A549 (cell line): Measurements from ENCODE around the gene TEKT3. TPM values are rescaled to one million over a fixed set of nuclear protein-coding genes. Genes with fewer than 3 reads are reported as not detected.
A peak's percentile ranks its signal among the peaks of the same experiment; 100 is the strongest.

Source experiments
- ATAC-seq, 2 experiments: fragments of 200-7000 bp in 1 of 2; fragments of >200 bp in 1 of 2; cut with Nextera tagmentation in 1 of 2; cut with Tn5 transposase in 1 of 2; 3 replicates each; pipeline versions ENCODE4 v1.8.0 to v1.9.1; 2018 to 2020; ENCODE audit warnings: mild to moderate bottlenecking in 1 of 2, moderate library complexity in 1 of 2
- CTCF ChIA-PET: fragments of 300-600 bp; sonication (Branson Sonifier 250); formaldehyde crosslinking; extraction: SDS; loops from one replicate; lab custom pipeline; 2021; ENCODE audit warnings: antibody characterized with exemption, inconsistent platforms; lab: Yijun Ruan, JAX
- POLR2A ChIA-PET: fragments of 350-600 bp; formaldehyde crosslinking; extraction: SDS; loops from one replicate; lab custom pipeline; 2021; ENCODE audit warnings: antibody characterized with exemption, inconsistent platforms; lab: Yijun Ruan, JAX
- DNase-seq, 2 experiments: peaks; one replicate each; pipeline versions ENCODE4 v3.0.0 to v3.0.0-alpha.2; 2011 to 2016; ENCODE audit warnings: low read depth in 1 of 2, low spot score in 1 of 2
- FAIRE-seq: peaks from 2 replicates; lab custom pipeline; 2011; peaks lifted over from hg19 to GRCh38; lab: Jason Lieb, UNC
- H3K27ac ChIP-seq, 2 experiments: fragments of >200 bp; sonication (Bioruptor Twin); formaldehyde crosslinking; 3 replicates each; pipeline ENCODE4 v1.5.1; 2016 to 2017
- H3K4me1 ChIP-seq: fragments of >200 bp; sonication (Bioruptor Twin); formaldehyde crosslinking; 3 replicates; pipeline ENCODE4 v1.6.1; 2016
- H3K4me2 ChIP-seq: fragments of >200 bp; sonication (Bioruptor Twin); formaldehyde crosslinking; 3 replicates; pipeline ENCODE4 v1.6.1; 2016
- H3K4me3 ChIP-seq: fragments of >200 bp; sonication (Bioruptor Twin); formaldehyde crosslinking; 3 replicates; pipeline ENCODE4 v1.5.1; 2016
- H3K9me3 ChIP-seq: fragments of >200 bp; sonication (Bioruptor Twin); formaldehyde crosslinking; 3 replicates; pipeline ENCODE4 v1.6.1; 2016
- CEBPB ChIP-seq, 2 experiments: fragments of >200 bp in 1 of 2; sonication (Bioruptor Twin) in 1 of 2; formaldehyde crosslinking in 1 of 2; IDR thresholded peaks; 2 replicates each; pipeline ENCODE4 v1.6.1; 2012 to 2016
- CHD4 ChIP-seq: fragments of 200-600 bp; sonication (generic); IDR thresholded peaks from 2 replicates; pipeline ENCODE4 v1.6.1; 2016; ENCODE audit warnings: antibody characterized with exemption, mild to moderate bottlenecking, borderline replicate concordance
- EP300 ChIP-seq, 2 experiments: fragments of >200 bp; sonication (Bioruptor Twin); formaldehyde crosslinking; IDR thresholded peaks; 2 replicates in 1 of 2; 3 replicates in 1 of 2; pipeline ENCODE4 v1.6.1; 2016 to 2017
- FOSB ChIP-seq: fragments of 250-450 bp; sonication (Bioruptor Pico); IDR thresholded peaks from 2 replicates; pipeline ENCODE4 v1.5.0; 2020; ENCODE audit warnings: mild to moderate bottlenecking, moderate library complexity
- FOXS1 ChIP-seq: fragments of 250-450 bp; sonication (Bioruptor Pico); IDR thresholded peaks from 2 replicates; pipeline ENCODE4 v1.5.0; 2020; ENCODE audit warnings: mild to moderate bottlenecking, moderate library complexity
- HOXB13 ChIP-seq: fragments of 250-450 bp; sonication (Bioruptor Pico); IDR thresholded peaks from 2 replicates; pipeline ENCODE4 v1.5.0; 2020; ENCODE audit warnings: low read depth, mild to moderate bottlenecking, moderate library complexity
- HOXB5 ChIP-seq: fragments of 250-450 bp; sonication (Bioruptor Pico); IDR thresholded peaks from 2 replicates; pipeline ENCODE4 v1.5.0; 2020; ENCODE audit warnings: mild to moderate bottlenecking, moderate library complexity
- KDM1A ChIP-seq: fragments of 200-600 bp; sonication (generic); IDR thresholded peaks from 2 replicates; pipeline ENCODE4 v1.6.1; 2016; ENCODE audit warnings: low read depth, mild to moderate bottlenecking
- KDM5A ChIP-seq: fragments of 200-600 bp; sonication (generic); IDR thresholded peaks from 2 replicates; pipeline ENCODE4 v1.6.1; 2016; ENCODE audit warnings: antibody characterized with exemption, mild to moderate bottlenecking
- NR3C1 ChIP-seq: fragments of >200 bp; sonication (Bioruptor Twin); formaldehyde crosslinking; IDR thresholded peaks from 3 replicates; pipeline ENCODE4 v1.6.1; 2017
- POLR2AphosphoS2 ChIP-seq: conservative IDR thresholded peaks from 2 replicates; pipeline ENCODE4 v1.6.1; 2012; ENCODE audit warnings: low read length, improper control_type of control experiment, inconsistent platforms
- RFX5 ChIP-seq: fragments of 450-650 bp; IDR thresholded peaks from 2 replicates; pipeline ENCODE4 v1.7.1; 2014; ENCODE audit warnings: antibody characterized with exemption, mild to moderate bottlenecking, moderate library complexity
- SREBF2 ChIP-seq: fragments of 450-650 bp; IDR thresholded peaks from 2 replicates; pipeline ENCODE4 v1.6.1; 2014; ENCODE audit warnings: mild to moderate bottlenecking, moderate library complexity
- ZC3H11A ChIP-seq: fragments of 450-650 bp; IDR thresholded peaks from 2 replicates; pipeline ENCODE4 v1.6.1; 2014; ENCODE audit warnings: antibody characterized with exemption, mild to moderate bottlenecking
- ZNF302 ChIP-seq: fragments of 250-450 bp; sonication (Bioruptor Pico); IDR thresholded peaks from 2 replicates; pipeline ENCODE4 v1.9.0; 2021; ENCODE audit warnings: inconsistent platforms, mild to moderate bottlenecking, moderate library complexity
- WGBS: methylation state at CpG from one replicate; pipeline ENCODE4 v1.1.6; 2017; ENCODE audit errors: missing lambda C conversion rate; 5-methylcytosine and 5-hydroxymethylcytosine counted together
- polyA plus RNA-seq, 4 experiments: library from polyadenylated mRNA; depleted of rRNA in 3 of 4; stranded (reverse); fragments of >200 nt; fragmentation: RNase III in 1 of 4; extraction: RNeasy Plus Mini Kit Qiagen cat#74134 plus additional on column Dnase treatment in 1 of 4; gene quantifications; 2 replicates in 3 of 4; 3 replicates in 1 of 4; pipeline ENCODE4 v1.2.3, GENCODE V29; 2011 to 2017
- TF ChIP-seq, protein P1 (sequence below): fragments of >200 bp; sonication (Bioruptor Twin); formaldehyde crosslinking; IDR thresholded peaks from 2 replicates; pipeline ENCODE4 v1.6.1; 2016
- TF ChIP-seq, protein P2 (sequence below): fragments of 200-600 bp; sonication (generic); IDR thresholded peaks from 2 replicates; pipeline ENCODE4 v1.6.1; 2016; ENCODE audit warnings: antibody characterized with exemption, mild to moderate bottlenecking, moderate library complexity
- TF ChIP-seq, protein P3 (sequence below): fragments of 450-650 bp; IDR thresholded peaks from 2 replicates; pipeline ENCODE4 v1.6.1; 2014; ENCODE audit warnings: antibody characterized with exemption
- TF ChIP-seq, protein P4 (sequence below): IDR thresholded peaks from 2 replicates; pipeline ENCODE4 v1.6.1; 2012
- TF ChIP-seq, protein P5 (sequence below): fragments of >200 bp; sonication (Bioruptor Twin); formaldehyde crosslinking; IDR thresholded peaks from 3 replicates; pipeline ENCODE4 v1.6.1; 2016
- TF ChIP-seq, protein P6 (sequence below): fragments of 150-350 bp; IDR thresholded peaks from 2 replicates; pipeline ENCODE4 v1.6.1; 2014; ENCODE audit warnings: low read depth, mild to moderate bottlenecking, low read length
- TF ChIP-seq, protein P7 (sequence below): fragments of 250-450 bp; sonication (Bioruptor Pico); IDR thresholded peaks from 2 replicates; pipeline ENCODE4 v1.5.0; 2021; ENCODE audit warnings: mild to moderate bottlenecking, moderate library complexity, borderline replicate concordance

TEKT3 gene
- polyA plus RNA-seq, 2 of the 4 experiments (the other 2 are of a cell fraction), result 0.17 to 0.21 TPM

DNA sequence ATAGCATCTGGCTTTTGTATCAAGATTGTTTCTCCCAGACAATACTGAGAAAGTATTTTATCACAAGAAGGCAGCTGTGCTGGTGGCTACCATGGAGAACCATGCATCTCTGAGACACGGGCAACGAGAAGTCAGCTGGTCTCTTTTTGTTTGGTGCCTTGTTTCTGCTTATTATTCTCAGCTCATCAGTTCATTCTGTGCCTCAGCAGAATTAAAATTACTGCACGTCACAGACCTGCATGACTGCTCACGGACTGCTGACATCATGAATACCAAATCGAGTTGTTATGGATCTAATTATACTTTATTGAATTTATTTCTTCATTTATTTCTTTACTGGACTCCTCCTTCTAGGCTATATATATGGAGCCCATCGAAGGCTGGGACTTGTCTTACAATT, 57.3 kb downstream of the TEKT3 start:
- no peak for TF ChIP-seq EP300 (IDR thresholded peaks at IDR 0.05)
- TF ChIP-seq, protein P1, sequence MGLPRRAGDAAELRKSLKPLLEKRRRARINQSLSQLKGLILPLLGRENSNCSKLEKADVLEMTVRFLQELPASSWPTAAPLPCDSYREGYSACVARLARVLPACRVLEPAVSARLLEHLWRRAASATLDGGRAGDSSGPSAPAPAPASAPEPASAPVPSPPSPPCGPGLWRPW, result no peak
- no peak for TF ChIP-seq NR3C1
- TF ChIP-seq HOXB5 (CRISPR knock-in tag), result no peak
- no peak for TF ChIP-seq RFX5
- no peak for TF ChIP-seq HOXB13 (CRISPR knock-in tag)
- TF ChIP-seq POLR2AphosphoS2, result no peak
- TF ChIP-seq, protein P2, sequence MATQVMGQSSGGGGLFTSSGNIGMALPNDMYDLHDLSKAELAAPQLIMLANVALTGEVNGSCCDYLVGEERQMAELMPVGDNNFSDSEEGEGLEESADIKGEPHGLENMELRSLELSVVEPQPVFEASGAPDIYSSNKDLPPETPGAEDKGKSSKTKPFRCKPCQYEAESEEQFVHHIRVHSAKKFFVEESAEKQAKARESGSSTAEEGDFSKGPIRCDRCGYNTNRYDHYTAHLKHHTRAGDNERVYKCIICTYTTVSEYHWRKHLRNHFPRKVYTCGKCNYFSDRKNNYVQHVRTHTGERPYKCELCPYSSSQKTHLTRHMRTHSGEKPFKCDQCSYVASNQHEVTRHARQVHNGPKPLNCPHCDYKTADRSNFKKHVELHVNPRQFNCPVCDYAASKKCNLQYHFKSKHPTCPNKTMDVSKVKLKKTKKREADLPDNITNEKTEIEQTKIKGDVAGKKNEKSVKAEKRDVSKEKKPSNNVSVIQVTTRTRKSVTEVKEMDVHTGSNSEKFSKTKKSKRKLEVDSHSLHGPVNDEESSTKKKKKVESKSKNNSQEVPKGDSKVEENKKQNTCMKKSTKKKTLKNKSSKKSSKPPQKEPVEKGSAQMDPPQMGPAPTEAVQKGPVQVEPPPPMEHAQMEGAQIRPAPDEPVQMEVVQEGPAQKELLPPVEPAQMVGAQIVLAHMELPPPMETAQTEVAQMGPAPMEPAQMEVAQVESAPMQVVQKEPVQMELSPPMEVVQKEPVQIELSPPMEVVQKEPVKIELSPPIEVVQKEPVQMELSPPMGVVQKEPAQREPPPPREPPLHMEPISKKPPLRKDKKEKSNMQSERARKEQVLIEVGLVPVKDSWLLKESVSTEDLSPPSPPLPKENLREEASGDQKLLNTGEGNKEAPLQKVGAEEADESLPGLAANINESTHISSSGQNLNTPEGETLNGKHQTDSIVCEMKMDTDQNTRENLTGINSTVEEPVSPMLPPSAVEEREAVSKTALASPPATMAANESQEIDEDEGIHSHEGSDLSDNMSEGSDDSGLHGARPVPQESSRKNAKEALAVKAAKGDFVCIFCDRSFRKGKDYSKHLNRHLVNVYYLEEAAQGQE, result no peak
- TF ChIP-seq FOSB (CRISPR knock-in tag), result no peak
- TF ChIP-seq CHD4, result no peak
- TF ChIP-seq, protein P3, sequence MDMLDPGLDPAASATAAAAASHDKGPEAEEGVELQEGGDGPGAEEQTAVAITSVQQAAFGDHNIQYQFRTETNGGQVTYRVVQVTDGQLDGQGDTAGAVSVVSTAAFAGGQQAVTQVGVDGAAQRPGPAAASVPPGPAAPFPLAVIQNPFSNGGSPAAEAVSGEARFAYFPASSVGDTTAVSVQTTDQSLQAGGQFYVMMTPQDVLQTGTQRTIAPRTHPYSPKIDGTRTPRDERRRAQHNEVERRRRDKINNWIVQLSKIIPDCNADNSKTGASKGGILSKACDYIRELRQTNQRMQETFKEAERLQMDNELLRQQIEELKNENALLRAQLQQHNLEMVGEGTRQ, result no peak
- TF ChIP-seq ZNF302 (CRISPR knock-in tag), result no peak
- TF ChIP-seq, protein P4, sequence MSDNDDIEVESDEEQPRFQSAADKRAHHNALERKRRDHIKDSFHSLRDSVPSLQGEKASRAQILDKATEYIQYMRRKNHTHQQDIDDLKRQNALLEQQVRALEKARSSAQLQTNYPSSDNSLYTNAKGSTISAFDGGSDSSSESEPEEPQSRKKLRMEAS, result no peak
- TF ChIP-seq FOXS1 (CRISPR knock-in tag), result no peak
- TF ChIP-seq KDM1A, result no peak
- TF ChIP-seq, protein P5, sequence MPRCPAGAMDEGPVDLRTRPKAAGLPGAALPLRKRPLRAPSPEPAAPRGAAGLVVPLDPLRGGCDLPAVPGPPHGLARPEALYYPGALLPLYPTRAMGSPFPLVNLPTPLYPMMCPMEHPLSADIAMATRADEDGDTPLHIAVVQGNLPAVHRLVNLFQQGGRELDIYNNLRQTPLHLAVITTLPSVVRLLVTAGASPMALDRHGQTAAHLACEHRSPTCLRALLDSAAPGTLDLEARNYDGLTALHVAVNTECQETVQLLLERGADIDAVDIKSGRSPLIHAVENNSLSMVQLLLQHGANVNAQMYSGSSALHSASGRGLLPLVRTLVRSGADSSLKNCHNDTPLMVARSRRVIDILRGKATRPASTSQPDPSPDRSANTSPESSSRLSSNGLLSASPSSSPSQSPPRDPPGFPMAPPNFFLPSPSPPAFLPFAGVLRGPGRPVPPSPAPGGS, result no peak
- TF ChIP-seq KDM5A, result no peak
- TF ChIP-seq ZC3H11A, result no peak
- Histone ChIP-seq H3K27ac (no peak overlapping the region), H3K4me3 (no peak overlapping the region), H3K4me2 (no peak overlapping the region), H3K9me3 (peaks cover 13% of the 10 kb centered on the region), H3K4me1 (peaks cover 12% of the 10 kb centered on the region)
- POLR2A ChIA-PET, result no interaction called here
- no peak for DNase-seq
- CTCF ChIA-PET, result interaction anchor here (1.3 to 1.6 kb wide), 2 partner anchors 21 to 218 kb away, joined by 4 to 8 read pairs; no protein-coding TSS in a partner anchor
- no peak for ATAC-seq
- FAIRE-seq, result no peak
- 85% methylated on average over 6 of the region's 6 CpGs for WGBS

DNA sequence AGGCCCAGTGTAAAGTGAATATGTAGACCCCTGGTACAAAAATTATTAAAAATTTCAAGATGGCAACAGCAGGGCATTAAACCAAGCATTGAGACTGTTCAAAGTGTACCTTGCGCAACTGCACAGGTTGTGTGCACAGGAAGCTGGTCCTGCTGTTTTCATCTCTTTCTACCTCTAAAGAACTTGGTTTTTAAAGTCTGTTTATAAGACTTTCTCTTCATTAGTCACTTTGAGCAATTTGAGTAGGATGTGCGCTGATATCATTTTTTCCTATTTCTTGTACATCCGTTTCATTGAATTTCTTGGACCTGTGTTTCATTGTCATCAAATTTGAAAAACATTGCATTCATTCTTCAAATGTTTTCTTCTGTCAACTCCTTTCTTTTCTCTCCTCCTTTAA, 59.5 kb downstream of the TEKT3 start:
- H3K4me3 ChIP-seq, result no peak overlapping the region
- peaks cover 28% of the 10 kb centered on the region for H3K4me1 ChIP-seq
- FAIRE-seq, result no peak
- no peak overlapping the region for H3K4me2 ChIP-seq
- peaks cover 13% of the 10 kb centered on the region for H3K9me3 ChIP-seq
- 98% methylated on average over 3 of the region's 3 CpGs for WGBS
- H3K27ac ChIP-seq, result no peak overlapping the region
- no peak for ATAC-seq
- TF ChIP-seq, protein P6, sequence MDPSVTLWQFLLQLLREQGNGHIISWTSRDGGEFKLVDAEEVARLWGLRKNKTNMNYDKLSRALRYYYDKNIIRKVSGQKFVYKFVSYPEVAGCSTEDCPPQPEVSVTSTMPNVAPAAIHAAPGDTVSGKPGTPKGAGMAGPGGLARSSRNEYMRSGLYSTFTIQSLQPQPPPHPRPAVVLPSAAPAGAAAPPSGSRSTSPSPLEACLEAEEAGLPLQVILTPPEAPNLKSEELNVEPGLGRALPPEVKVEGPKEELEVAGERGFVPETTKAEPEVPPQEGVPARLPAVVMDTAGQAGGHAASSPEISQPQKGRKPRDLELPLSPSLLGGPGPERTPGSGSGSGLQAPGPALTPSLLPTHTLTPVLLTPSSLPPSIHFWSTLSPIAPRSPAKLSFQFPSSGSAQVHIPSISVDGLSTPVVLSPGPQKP, result no peak
- TF ChIP-seq SREBF2, result no peak
- TF ChIP-seq, protein P7, sequence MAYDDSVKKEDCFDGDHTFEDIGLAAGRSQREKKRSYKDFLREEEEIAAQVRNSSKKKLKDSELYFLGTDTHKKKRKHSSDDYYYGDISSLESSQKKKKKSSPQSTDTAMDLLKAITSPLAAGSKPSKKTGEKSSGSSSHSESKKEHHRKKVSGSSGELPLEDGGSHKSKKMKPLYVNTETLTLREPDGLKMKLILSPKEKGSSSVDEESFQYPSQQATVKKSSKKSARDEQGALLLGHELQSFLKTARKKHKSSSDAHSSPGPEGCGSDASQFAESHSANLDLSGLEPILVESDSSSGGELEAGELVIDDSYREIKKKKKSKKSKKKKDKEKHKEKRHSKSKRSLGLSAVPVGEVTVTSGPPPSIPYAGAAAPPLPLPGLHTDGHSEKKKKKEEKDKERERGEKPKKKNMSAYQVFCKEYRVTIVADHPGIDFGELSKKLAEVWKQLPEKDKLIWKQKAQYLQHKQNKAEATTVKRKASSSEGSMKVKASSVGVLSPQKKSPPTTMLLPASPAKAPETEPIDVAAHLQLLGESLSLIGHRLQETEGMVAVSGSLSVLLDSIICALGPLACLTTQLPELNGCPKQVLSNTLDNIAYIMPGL (CRISPR knock-in tag), result no peak
- peak in 1 of 2 experiments; percentile 45; a peak in 2 of 4 replicates for TF ChIP-seq CEBPB (IDR thresholded peaks at IDR 0.05)
- ChIA-PET POLR2A (no interaction called here), CTCF (no interaction called here)
- DNase-seq, result no peak
